ENCODE measurements around the gene NUDCD3.

Gene NUDCD3

DNA sequence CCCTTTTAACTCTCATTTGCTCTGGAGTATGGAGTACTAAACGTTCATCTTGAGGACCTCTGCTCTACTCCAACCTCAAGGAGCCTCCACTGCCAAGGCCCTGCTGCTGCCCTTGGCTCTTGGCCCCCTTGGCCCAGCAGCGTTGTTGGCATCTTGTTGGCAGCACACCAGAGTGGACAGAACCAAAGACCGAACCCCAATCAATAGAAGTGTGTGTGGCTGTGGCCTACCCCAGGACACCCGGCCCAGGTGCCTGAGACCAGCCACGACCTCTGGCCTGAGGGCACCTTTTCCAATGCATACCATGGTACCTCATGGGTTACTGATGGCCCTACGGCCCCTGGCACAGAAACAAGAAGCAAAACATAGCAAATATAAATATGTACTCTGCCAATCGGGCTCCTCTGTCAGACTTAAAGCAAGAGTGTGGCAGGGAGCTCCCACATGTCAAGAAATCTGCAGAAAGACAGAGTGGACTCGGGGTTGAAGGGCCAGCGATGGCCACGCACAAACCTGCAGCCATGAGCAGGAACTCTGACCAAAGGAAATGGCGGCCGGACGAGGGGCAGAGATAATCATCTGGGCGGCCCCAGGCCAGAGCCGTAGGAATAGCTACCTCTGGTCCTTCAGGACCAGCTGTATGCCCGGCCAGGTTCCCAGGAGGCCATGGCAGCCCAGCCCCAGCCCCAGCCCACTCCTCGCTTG lies 47.8 kb upstream of the NUDCD3 start:
- Histone ChIP-seq H3K9me3 (replicated peaks; ENCODE audit: insufficient read depth, low read length) (no peaks in the 10 kb centered on the region), H3K27me3 (replicated peaks; ENCODE audit: insufficient read depth, low read length) (no peaks in the 10 kb centered on the region), H3K4me3 (ENCODE audit: low read length) (no peak overlapping the region), H3K79me2 (ENCODE audit: low read length) (no peaks in the 10 kb centered on the region), H3K4me2 (ENCODE audit: low read depth, low read length) (no peak overlapping the region), H3K9ac (ENCODE audit: low read length) (no peak overlapping the region), H2AFZ (ENCODE audit: low read length) (no peak overlapping the region), H3K36me3 (replicated peaks; ENCODE audit: insufficient read depth, low read length) (no peaks in the 10 kb centered on the region), H4K20me1 (ENCODE audit: insufficient read depth, low read length) (no peaks in the 10 kb centered on the region), H3K4me1 (ENCODE audit: low read length) (no peaks in the 10 kb centered on the region), H3K27ac (ENCODE audit: low read length) (no peak overlapping the region), H3F3A (ENCODE audit: insufficient read depth, low read length) (no peaks in the 10 kb centered on the region), H3K9me2 (replicated peaks; ENCODE audit: insufficient read depth, low read length) (no peaks in the 10 kb centered on the region)
- no peak for DNase-seq
- TF ChIP-seq EZH2phosphoT487 (IDR thresholded peaks at IDR 0.05; ENCODE audit: low read length) (no peak), EZH2 (optimal IDR thresholded peaks at IDR 0.05; ENCODE audit: low read depth, low read length) (no peak)
- TF ChIP-seq, protein P1, sequence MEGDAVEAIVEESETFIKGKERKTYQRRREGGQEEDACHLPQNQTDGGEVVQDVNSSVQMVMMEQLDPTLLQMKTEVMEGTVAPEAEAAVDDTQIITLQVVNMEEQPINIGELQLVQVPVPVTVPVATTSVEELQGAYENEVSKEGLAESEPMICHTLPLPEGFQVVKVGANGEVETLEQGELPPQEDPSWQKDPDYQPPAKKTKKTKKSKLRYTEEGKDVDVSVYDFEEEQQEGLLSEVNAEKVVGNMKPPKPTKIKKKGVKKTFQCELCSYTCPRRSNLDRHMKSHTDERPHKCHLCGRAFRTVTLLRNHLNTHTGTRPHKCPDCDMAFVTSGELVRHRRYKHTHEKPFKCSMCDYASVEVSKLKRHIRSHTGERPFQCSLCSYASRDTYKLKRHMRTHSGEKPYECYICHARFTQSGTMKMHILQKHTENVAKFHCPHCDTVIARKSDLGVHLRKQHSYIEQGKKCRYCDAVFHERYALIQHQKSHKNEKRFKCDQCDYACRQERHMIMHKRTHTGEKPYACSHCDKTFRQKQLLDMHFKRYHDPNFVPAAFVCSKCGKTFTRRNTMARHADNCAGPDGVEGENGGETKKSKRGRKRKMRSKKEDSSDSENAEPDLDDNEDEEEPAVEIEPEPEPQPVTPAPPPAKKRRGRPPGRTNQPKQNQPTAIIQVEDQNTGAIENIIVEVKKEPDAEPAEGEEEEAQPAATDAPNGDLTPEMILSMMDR (IDR thresholded peaks at IDR 0.05; ENCODE audit: low read length) = no peak

DNA sequence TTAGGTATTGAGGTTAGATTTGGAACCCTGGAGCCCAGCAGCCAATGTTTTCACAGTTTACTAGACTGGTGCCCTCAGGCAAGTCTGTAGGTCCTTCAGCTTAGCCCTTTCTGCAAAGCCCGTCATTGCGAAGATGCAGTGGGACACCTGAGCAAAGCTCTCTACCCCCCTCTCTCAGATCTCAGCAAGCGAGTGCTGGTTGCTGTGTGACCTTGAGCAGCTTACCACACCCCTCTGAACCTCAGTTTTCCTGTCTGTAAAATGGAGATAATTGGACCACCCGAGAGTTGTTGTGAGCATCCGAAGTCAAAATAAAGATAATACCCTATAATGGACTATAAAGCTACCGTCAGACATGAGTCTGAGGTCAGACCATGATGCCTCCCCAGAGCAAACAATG lies 47.0 kb upstream of the NUDCD3 start:
- no peaks in the 10 kb centered on the region for H4K20me1 ChIP-seq (ENCODE audit: insufficient read depth, low read length)
- H3K27me3 ChIP-seq (replicated peaks; ENCODE audit: insufficient read depth, low read length) = no peaks in the 10 kb centered on the region
- no peaks in the 10 kb centered on the region for H3K36me3 ChIP-seq (replicated peaks; ENCODE audit: insufficient read depth, low read length)
- no peaks in the 10 kb centered on the region for H3K9me3 ChIP-seq (replicated peaks; ENCODE audit: insufficient read depth, low read length)
- H3K27ac ChIP-seq (ENCODE audit: low read length) = no peak overlapping the region
- H3K9ac ChIP-seq (ENCODE audit: low read length) = no peak overlapping the region
- H2AFZ ChIP-seq (ENCODE audit: low read length) = no peak overlapping the region
- H3K79me2 ChIP-seq (ENCODE audit: low read length) = no peaks in the 10 kb centered on the region
- TF ChIP-seq EZH2phosphoT487 (IDR thresholded peaks at IDR 0.05; ENCODE audit: low read length) = no peak
- TF ChIP-seq EZH2 (optimal IDR thresholded peaks at IDR 0.05; ENCODE audit: low read depth, low read length) = no peak
- TF ChIP-seq, protein P1 (IDR thresholded peaks at IDR 0.05; ENCODE audit: low read length) = no peak
- H3K4me2 ChIP-seq (ENCODE audit: low read depth, low read length) = no peak overlapping the region
- no peak overlapping the region for H3K4me3 ChIP-seq (ENCODE audit: low read length)
- H3F3A ChIP-seq (ENCODE audit: insufficient read depth, low read length) = no peaks in the 10 kb centered on the region
- no peaks in the 10 kb centered on the region for H3K9me2 ChIP-seq (replicated peaks; ENCODE audit: insufficient read depth, low read length)
- no peaks in the 10 kb centered on the region for H3K4me1 ChIP-seq (ENCODE audit: low read length)
- no peak for DNase-seq

DNA sequence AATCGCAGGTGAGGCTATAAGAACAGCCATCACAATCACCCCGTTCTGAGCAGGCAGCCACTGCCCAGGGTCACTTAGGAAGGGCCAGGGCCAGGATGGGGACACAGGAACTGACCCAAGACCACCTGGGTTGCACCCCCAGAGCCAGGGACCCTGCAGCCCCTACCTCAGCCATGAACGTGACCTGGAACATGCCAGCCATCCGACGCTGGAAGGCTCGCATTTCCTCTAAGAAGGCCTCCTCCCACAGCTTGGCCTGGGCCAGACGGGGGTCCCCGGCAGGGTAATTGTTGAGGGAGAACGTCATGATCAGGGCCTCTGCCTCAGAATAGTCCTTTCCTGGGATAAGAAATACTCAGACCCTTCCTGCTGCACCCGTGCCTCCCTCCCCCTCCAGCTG lies 45.6 kb upstream of the NUDCD3 start:
- Histone ChIP-seq H4K20me1 (ENCODE audit: insufficient read depth, low read length) (no peaks in the 10 kb centered on the region), H3K79me2 (ENCODE audit: low read length) (no peaks in the 10 kb centered on the region), H3K4me1 (ENCODE audit: low read length) (no peaks in the 10 kb centered on the region), H3K4me3 (ENCODE audit: low read length) (no peak overlapping the region), H3F3A (ENCODE audit: insufficient read depth, low read length) (no peaks in the 10 kb centered on the region), H3K27me3 (replicated peaks; ENCODE audit: insufficient read depth, low read length) (no peaks in the 10 kb centered on the region), H3K9me2 (replicated peaks; ENCODE audit: insufficient read depth, low read length) (no peaks in the 10 kb centered on the region), H2AFZ (ENCODE audit: low read length) (no peak overlapping the region), H3K9me3 (replicated peaks; ENCODE audit: insufficient read depth, low read length) (no peaks in the 10 kb centered on the region), H3K4me2 (ENCODE audit: low read depth, low read length) (no peak overlapping the region), H3K27ac (ENCODE audit: low read length) (no peak overlapping the region), H3K9ac (ENCODE audit: low read length) (no peak overlapping the region), H3K36me3 (replicated peaks; ENCODE audit: insufficient read depth, low read length) (no peaks in the 10 kb centered on the region)
- no peak for DNase-seq
- TF ChIP-seq EZH2 (optimal IDR thresholded peaks at IDR 0.05; ENCODE audit: low read depth, low read length) (no peak), EZH2phosphoT487 (IDR thresholded peaks at IDR 0.05; ENCODE audit: low read length) (no peak)
- TF ChIP-seq, protein P1 (IDR thresholded peaks at IDR 0.05; ENCODE audit: low read length) = no peak

Measured in MM.1S (cell line).